ENCODE measurements around the gene TAF1B.

Gene TAF1B

DNA sequence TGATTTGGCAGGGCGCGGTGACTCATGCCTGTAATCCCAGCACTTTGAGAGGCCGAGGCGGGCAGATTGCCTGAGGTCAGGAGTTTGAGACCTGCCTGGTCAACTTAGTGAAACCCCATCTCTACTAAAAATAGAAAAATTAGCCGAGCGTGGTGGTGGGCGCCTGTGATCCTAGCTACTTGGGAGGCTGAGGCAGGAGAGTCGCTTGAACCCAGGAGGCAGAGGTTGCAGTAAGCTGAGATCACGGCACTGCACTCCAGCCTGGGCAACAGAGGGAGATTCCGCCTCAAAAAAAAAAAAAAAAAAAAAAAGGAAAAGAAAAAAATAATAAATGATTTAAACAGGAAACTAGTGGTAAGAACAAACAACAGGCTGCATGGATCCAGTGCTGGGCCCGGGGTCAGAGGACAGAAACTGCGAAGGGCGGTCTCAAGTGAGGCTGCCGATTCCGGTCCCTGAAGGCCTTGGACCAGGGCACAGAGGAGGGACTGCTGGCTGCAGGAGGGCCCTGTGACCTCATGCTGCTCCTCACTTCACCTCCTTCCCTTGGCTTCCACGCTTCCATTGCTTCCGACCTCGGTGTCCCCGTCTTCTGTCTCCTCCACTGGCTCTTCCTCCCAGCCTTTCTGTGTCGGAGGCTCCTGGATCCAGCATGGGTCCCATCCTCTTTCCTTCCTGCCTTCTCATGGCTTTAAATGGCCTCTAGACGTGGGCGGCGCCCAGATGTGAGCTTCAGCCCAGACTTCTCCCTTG, 106.1 kb downstream of the TAF1B start:
- H3K4me1 ChIP-seq (ENCODE audit: control insufficient read depth in 1 of 2, insufficient read depth in 2 of 2, low read length in 2 of 2), result peaks cover 4 to 6% of the 10 kb centered on the region in 2 donors

GRCh38 chr2:9949992-9950520, 106.8 kb downstream of the TAF1B start:
- Histone ChIP-seq H3K4me3 (ENCODE audit: low read depth in 1 of 2, low read length in 2 of 2) (peak overlapping the region in 1 of 2 donors; percentile 62), H3K27me3 (ENCODE audit: control insufficient read depth in 1 of 2, insufficient read depth in 2 of 2, low read length in 2 of 2) (peaks cover 11 to 21% of the 10 kb centered on the region in 2 donors), H3K9ac (ENCODE audit: low read depth in 1 of 2, low read length in 2 of 2) (no peak overlapping the region)

More for the DNA sequence above, 106.1 kb downstream of the TAF1B start:
- H3K9ac ChIP-seq (ENCODE audit: low read depth in 1 of 2, low read length in 2 of 2), result no peak overlapping the region
- H3K27me3 ChIP-seq (ENCODE audit: control insufficient read depth in 1 of 2, insufficient read depth in 2 of 2, low read length in 2 of 2), result peaks cover 14 to 28% of the 10 kb centered on the region in 2 donors
- H3K4me3 ChIP-seq (ENCODE audit: low read depth in 1 of 2, low read length in 2 of 2), result no peak overlapping the region
- no peaks in the 10 kb centered on the region for H3K36me3 ChIP-seq (ENCODE audit: control insufficient read depth in 1 of 2, insufficient read depth in 2 of 2, low read length in 2 of 2)
- H3K9me3 ChIP-seq (ENCODE audit: control insufficient read depth in 1 of 2, low read length in 2 of 2), result no peaks in the 10 kb centered on the region
- no peak overlapping the region for H3K27ac ChIP-seq (ENCODE audit: low read depth, low read length)

DNA sequence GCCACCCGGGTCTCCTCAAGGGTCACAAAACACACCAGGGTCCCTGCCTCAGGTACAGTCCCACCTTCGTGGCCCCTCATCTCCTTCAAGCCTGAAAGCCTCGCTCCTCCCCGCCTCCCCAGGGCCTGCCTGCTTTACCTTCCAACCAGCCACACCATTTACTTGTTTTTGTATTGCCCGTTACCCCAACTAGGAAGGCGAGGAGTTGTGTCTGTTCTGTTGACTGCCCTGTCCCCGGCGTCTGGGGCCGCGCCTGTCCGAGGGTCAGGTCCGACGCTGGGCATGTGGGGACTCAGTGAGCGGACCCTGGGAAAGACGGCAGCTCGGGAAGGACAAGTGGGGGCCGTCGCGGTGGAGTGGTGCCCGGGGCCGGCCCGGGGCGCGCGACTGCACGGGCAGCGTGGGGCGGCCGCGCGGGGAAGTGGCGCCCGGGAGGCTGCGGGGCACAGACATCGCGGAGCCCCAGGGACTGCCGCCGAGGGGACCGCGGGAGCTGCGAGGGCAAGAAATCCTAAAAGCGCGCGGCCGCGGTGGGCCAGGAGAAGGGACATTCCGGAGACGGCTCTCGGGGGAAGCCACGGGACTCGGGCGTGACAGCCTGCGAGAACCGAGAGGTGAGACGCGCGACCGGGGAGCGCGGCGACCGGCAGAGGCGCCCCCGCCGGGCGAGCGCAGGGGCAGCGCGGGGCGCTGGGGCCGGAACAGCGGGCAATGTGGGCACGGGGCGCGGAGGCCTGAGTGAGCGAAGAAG, 107.4 kb downstream of the TAF1B start:
- Histone ChIP-seq H3K27ac (ENCODE audit: low read depth, low read length) (no peak overlapping the region), H3K36me3 (ENCODE audit: control insufficient read depth in 1 of 2, insufficient read depth in 2 of 2, low read length in 2 of 2) (no peaks in the 10 kb centered on the region), H3K9me3 (ENCODE audit: control insufficient read depth in 1 of 2, low read length in 2 of 2) (no peaks in the 10 kb centered on the region), H3K4me3 (ENCODE audit: low read depth in 1 of 2, low read length in 2 of 2) (peak overlapping the region; percentile 58 to 62), H3K27me3 (ENCODE audit: control insufficient read depth in 1 of 2, insufficient read depth in 2 of 2, low read length in 2 of 2) (peaks cover 11 to 16% of the 10 kb centered on the region in 2 donors), H3K9ac (ENCODE audit: low read depth in 1 of 2, low read length in 2 of 2) (peak overlapping the region; percentile 33 to 36), H3K4me1 (ENCODE audit: control insufficient read depth in 1 of 2, insufficient read depth in 2 of 2, low read length in 2 of 2) (peaks cover 4 to 9% of the 10 kb centered on the region in 2 donors)

More at GRCh38 chr2:9949992-9950520, 106.8 kb downstream of the TAF1B start:
- Histone ChIP-seq H3K9me3 (ENCODE audit: control insufficient read depth in 1 of 2, low read length in 2 of 2) (no peaks in the 10 kb centered on the region), H3K4me1 (ENCODE audit: control insufficient read depth in 1 of 2, insufficient read depth in 2 of 2, low read length in 2 of 2) (peaks cover 4 to 9% of the 10 kb centered on the region in 2 donors), H3K36me3 (ENCODE audit: control insufficient read depth in 1 of 2, insufficient read depth in 2 of 2, low read length in 2 of 2) (no peaks in the 10 kb centered on the region), H3K27ac (ENCODE audit: low read depth, low read length) (no peak overlapping the region)

DNA sequence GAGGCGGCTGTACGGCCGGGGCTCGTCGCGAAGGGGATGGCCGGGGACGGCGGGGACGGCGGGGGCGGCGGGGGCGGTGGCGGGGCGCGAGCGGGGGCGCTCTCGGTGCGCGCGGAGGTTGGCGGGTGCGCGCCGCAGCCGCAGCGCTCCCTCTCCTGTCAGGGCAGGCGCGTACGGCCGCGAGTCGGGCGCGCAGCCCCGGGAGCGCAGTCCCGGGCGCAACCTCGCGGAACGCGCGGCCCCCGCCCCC, 107.9 kb downstream of the TAF1B start:
- H3K27ac ChIP-seq (ENCODE audit: low read depth, low read length), result no peak overlapping the region
- peak overlapping the region; percentile 58 to 62 for H3K4me3 ChIP-seq (ENCODE audit: low read depth in 1 of 2, low read length in 2 of 2)
- peak overlapping the region; percentile 33 to 36 for H3K9ac ChIP-seq (ENCODE audit: low read depth in 1 of 2, low read length in 2 of 2)
- peaks cover 4 to 9% of the 10 kb centered on the region in 2 donors for H3K4me1 ChIP-seq (ENCODE audit: control insufficient read depth in 1 of 2, insufficient read depth in 2 of 2, low read length in 2 of 2)
- H3K27me3 ChIP-seq (ENCODE audit: control insufficient read depth in 1 of 2, insufficient read depth in 2 of 2, low read length in 2 of 2), result peaks cover 7 to 13% of the 10 kb centered on the region in 2 donors
- H3K36me3 ChIP-seq (ENCODE audit: control insufficient read depth in 1 of 2, insufficient read depth in 2 of 2, low read length in 2 of 2), result no peaks in the 10 kb centered on the region
- no peaks in the 10 kb centered on the region for H3K9me3 ChIP-seq (ENCODE audit: control insufficient read depth in 1 of 2, low read length in 2 of 2)

DNA sequence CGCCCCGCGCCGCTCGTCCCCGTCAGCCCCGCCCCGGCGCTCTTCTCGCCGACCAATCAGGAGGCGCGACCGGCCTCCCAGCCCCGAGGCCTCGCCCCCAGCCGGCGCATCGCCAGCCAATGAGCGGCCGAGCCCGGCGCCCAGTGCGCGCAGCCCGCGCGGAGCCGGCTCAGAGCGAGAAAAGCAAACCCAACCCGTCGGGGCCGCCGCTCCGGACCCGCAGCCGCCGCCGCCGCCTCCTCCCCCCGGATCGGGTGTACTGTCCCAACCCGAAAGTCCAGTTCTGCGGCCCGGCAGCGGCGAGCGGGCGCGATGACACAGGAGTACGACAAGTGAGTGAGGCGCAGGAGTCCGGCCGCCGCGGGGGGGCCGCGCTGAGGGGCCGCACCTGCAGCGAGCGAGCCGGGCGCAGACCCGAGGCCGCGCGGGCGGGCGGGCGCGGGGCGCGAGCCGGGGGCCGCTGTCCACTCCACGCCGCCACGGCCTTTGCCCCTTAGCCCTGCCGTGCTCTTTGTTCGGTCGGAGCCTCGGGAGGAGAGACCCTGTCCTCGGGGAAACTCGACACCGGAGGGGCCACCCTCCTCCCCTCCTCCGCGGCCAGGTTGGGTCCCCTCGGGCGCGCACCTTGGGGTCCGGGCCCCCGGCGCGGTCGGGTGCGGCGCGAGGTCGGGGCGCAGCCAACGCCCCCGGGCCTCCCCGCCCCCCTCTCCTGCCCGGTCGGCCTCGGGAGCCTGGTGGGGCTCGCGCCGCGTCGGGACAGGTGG, 108.4 kb downstream of the TAF1B start, which contains the start of gene GRHL1:
Gene GRHL1 (plus strand): TSS at position 172 of the 764 bp plus-strand sequence. CDS start 141 bp downstream, at position 313.
- Histone ChIP-seq H3K9ac (ENCODE audit: low read depth in 1 of 2, low read length in 2 of 2) (peak within 1 kb of the TSS; percentile 36 to 45), H3K27me3 (ENCODE audit: control insufficient read depth in 1 of 2, insufficient read depth in 2 of 2, low read length in 2 of 2) (peaks cover 7 to 13% of the 10 kb centered on the region in 2 donors), H3K4me3 (ENCODE audit: low read depth in 1 of 2, low read length in 2 of 2) (peak within 1 kb of the TSS; percentile 58 to 62), H3K9me3 (ENCODE audit: control insufficient read depth in 1 of 2, low read length in 2 of 2) (no peaks in the 10 kb centered on the region), H3K36me3 (ENCODE audit: control insufficient read depth in 1 of 2, insufficient read depth in 2 of 2, low read length in 2 of 2) (no peaks in the 10 kb centered on the region), H3K27ac (ENCODE audit: low read depth, low read length) (no peak within 1 kb of the TSS), H3K4me1 (ENCODE audit: control insufficient read depth in 1 of 2, insufficient read depth in 2 of 2, low read length in 2 of 2) (peaks cover 4 to 9% of the 10 kb centered on the region in 2 donors)

DNA sequence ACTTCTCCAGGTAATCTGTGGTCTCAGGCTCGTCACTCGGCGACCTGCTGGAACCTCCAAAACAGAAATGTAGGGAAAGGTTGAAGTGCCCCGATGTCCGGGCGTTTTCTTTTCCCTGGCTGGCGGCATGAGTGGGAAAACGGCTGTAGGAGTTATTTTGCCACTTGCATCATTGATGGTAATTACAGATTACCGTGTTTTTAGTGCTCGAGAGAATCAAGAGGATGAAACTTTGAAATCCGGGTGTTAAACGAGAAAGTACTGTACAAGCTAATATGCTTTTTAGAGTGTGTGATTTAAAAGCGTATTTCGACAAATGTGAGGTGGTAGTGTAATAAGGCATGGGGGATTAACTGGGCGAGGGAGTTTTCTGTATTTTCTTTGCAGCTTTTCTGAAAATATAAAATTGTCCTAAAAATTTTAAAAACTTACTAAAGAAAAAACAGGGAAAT, 109.0 kb downstream of the TAF1B start:
- Histone ChIP-seq H3K27me3 (ENCODE audit: control insufficient read depth in 1 of 2, insufficient read depth in 2 of 2, low read length in 2 of 2) (peaks cover 7 to 13% of the 10 kb centered on the region in 2 donors), H3K36me3 (ENCODE audit: control insufficient read depth in 1 of 2, insufficient read depth in 2 of 2, low read length in 2 of 2) (no peaks in the 10 kb centered on the region), H3K4me3 (ENCODE audit: low read depth in 1 of 2, low read length in 2 of 2) (peak overlapping the region; percentile 23 to 58), H3K4me1 (ENCODE audit: control insufficient read depth in 1 of 2, insufficient read depth in 2 of 2, low read length in 2 of 2) (peaks cover 4 to 9% of the 10 kb centered on the region in 2 donors), H3K27ac (ENCODE audit: low read depth, low read length) (no peak overlapping the region), H3K9me3 (ENCODE audit: control insufficient read depth in 1 of 2, low read length in 2 of 2) (no peaks in the 10 kb centered on the region), H3K9ac (ENCODE audit: low read depth in 1 of 2, low read length in 2 of 2) (peak overlapping the region in 1 of 2 donors; percentile 45)

GRCh38 chr2:9952856-9953503, 109.7 kb downstream of the TAF1B start:
- Histone ChIP-seq H3K4me1 (ENCODE audit: control insufficient read depth in 1 of 2, insufficient read depth in 2 of 2, low read length in 2 of 2) (peaks cover 4 to 9% of the 10 kb centered on the region in 2 donors), H3K27me3 (ENCODE audit: control insufficient read depth in 1 of 2, insufficient read depth in 2 of 2, low read length in 2 of 2) (peaks cover 7 to 13% of the 10 kb centered on the region in 2 donors), H3K9me3 (ENCODE audit: control insufficient read depth in 1 of 2, low read length in 2 of 2) (no peaks in the 10 kb centered on the region), H3K27ac (ENCODE audit: low read depth, low read length) (no peak overlapping the region), H3K4me3 (ENCODE audit: low read depth in 1 of 2, low read length in 2 of 2) (no peak overlapping the region), H3K36me3 (ENCODE audit: control insufficient read depth in 1 of 2, insufficient read depth in 2 of 2, low read length in 2 of 2) (no peaks in the 10 kb centered on the region), H3K9ac (ENCODE audit: low read depth in 1 of 2, low read length in 2 of 2) (no peak overlapping the region)

DNA sequence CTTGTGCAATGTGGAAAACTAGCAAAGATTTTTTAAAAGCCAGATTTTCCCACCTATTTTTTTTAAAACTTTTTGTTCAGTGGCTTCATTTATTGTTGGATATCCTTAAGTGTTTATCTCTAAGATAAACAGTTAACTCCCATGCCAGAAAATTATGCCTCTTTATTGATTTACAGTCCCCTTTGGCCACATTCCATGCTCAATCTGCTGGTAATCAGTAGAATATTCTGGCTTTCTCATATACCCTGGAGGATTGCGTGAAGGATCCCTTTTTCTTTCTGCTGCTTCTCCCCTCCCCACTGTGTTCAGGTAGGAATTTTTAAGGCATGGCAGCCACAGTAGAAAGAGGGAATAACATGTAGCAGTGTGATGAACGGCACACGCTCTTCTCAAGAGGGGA, 110.9 kb downstream of the TAF1B start:
- peaks cover 7 to 13% of the 10 kb centered on the region in 2 donors for H3K27me3 ChIP-seq (ENCODE audit: control insufficient read depth in 1 of 2, insufficient read depth in 2 of 2, low read length in 2 of 2)
- H3K4me1 ChIP-seq (ENCODE audit: control insufficient read depth in 1 of 2, insufficient read depth in 2 of 2, low read length in 2 of 2), result peaks cover 4 to 9% of the 10 kb centered on the region in 2 donors
- no peak overlapping the region for H3K9ac ChIP-seq (ENCODE audit: low read depth in 1 of 2, low read length in 2 of 2)
- H3K36me3 ChIP-seq (ENCODE audit: control insufficient read depth in 1 of 2, insufficient read depth in 2 of 2, low read length in 2 of 2), result no peaks in the 10 kb centered on the region
- H3K27ac ChIP-seq (ENCODE audit: low read depth, low read length), result no peak overlapping the region
- H3K4me3 ChIP-seq (ENCODE audit: low read depth in 1 of 2, low read length in 2 of 2), result no peak overlapping the region
- no peaks in the 10 kb centered on the region for H3K9me3 ChIP-seq (ENCODE audit: control insufficient read depth in 1 of 2, low read length in 2 of 2)

DNA sequence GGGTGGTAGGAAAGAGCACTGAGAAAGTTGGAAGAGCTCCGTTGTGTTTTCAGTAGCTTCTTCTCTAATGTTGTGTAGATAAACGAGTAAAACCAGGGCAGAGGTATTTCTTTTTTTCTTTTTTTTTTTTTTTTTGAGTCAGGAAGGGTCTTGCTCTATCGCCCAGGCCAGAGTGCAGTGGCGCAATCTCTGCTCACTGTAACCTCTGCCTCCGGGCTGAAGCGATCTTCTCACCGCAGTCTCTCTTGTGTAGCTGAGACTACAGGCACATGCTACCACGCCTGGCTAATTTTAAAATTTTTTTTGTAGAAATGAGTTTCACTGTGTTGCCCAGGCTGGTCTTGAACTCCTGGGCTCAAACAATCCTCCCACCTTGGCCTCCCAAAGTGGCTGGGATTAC, 114.8 kb downstream of the TAF1B start:
- Histone ChIP-seq H3K27ac (ENCODE audit: low read depth, low read length) (no peak overlapping the region), H3K27me3 (ENCODE audit: control insufficient read depth in 1 of 2, insufficient read depth in 2 of 2, low read length in 2 of 2) (peaks cover 0 to 4% of the 10 kb centered on the region in 2 donors)

More for the DNA sequence above, 114.8 kb downstream of the TAF1B start:
- Histone ChIP-seq H3K36me3 (ENCODE audit: control insufficient read depth in 1 of 2, insufficient read depth in 2 of 2, low read length in 2 of 2) (no peaks in the 10 kb centered on the region), H3K4me1 (ENCODE audit: control insufficient read depth in 1 of 2, insufficient read depth in 2 of 2, low read length in 2 of 2) (peaks cover 4 to 9% of the 10 kb centered on the region in 2 donors), H3K9me3 (ENCODE audit: control insufficient read depth in 1 of 2, low read length in 2 of 2) (no peaks in the 10 kb centered on the region), H3K9ac (ENCODE audit: low read depth in 1 of 2, low read length in 2 of 2) (no peak overlapping the region), H3K4me3 (ENCODE audit: low read depth in 1 of 2, low read length in 2 of 2) (no peak overlapping the region)

Data from duodenal mucosa (tissue), 2 donors.